Fibroblast of mammary gland (primary cell): Measurements from ENCODE around the gene NFIA.

Experiments used
- DNase-seq: peaks from one replicate; pipeline ENCODE4 v3.0.0-alpha.2; 2010; ENCODE audit warnings: low read depth
- H3K4me3 ChIP-seq: 2 replicates; pipeline ENCODE4 v1.5.1; 2011; ENCODE audit warnings: low read depth, mild to moderate bottlenecking, low read length, moderate library complexity; ENCODE audit not compliant: control insufficient read depth
- TF ChIP-seq, protein P1 (sequence below): conservative IDR thresholded peaks from 2 replicates; pipeline ENCODE4 v1.5.1; 2011; ENCODE audit warnings: low read depth, low read length, inconsistent platforms; ENCODE audit not compliant: control insufficient read depth, insufficient read depth

The NFIA gene

DNA sequence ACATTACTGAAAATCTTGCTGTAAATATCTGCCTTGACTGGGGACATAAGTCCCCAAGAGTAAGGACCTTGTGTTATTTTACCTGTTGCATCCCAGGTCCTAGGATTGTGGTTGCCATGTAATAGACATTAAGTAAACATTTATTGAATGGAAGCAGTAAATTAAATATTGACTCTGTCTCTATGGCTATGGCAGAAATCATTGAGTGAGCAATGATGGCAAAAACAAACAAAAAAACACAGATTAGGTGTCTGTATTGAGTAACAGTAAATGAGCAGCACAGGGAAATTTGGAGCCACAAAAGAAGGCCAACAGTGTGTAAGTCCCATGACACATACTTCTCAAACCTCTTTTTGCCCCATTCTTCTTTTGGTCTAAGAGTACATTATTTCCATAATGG is 240.4 kb downstream of the NFIA start:
- no peak overlapping the region for H3K4me3 ChIP-seq
- no peak for DNase-seq
- TF ChIP-seq, protein P1, sequence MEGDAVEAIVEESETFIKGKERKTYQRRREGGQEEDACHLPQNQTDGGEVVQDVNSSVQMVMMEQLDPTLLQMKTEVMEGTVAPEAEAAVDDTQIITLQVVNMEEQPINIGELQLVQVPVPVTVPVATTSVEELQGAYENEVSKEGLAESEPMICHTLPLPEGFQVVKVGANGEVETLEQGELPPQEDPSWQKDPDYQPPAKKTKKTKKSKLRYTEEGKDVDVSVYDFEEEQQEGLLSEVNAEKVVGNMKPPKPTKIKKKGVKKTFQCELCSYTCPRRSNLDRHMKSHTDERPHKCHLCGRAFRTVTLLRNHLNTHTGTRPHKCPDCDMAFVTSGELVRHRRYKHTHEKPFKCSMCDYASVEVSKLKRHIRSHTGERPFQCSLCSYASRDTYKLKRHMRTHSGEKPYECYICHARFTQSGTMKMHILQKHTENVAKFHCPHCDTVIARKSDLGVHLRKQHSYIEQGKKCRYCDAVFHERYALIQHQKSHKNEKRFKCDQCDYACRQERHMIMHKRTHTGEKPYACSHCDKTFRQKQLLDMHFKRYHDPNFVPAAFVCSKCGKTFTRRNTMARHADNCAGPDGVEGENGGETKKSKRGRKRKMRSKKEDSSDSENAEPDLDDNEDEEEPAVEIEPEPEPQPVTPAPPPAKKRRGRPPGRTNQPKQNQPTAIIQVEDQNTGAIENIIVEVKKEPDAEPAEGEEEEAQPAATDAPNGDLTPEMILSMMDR, result no peak

- TF ChIP-seq, protein P1, result no peak
- H3K4me3 ChIP-seq, result no peak overlapping the region
- no peak for DNase-seq
Measured at GRCh38 chr1:61323681-61324328, 241.4 kb downstream of the NFIA start.

- H3K4me3 ChIP-seq, result no peak overlapping the region
- no peak for DNase-seq
- TF ChIP-seq, protein P1, result no peak
Measured at GRCh38 chr1:61326713-61327112, 244.4 kb downstream of the NFIA start.

DNA sequence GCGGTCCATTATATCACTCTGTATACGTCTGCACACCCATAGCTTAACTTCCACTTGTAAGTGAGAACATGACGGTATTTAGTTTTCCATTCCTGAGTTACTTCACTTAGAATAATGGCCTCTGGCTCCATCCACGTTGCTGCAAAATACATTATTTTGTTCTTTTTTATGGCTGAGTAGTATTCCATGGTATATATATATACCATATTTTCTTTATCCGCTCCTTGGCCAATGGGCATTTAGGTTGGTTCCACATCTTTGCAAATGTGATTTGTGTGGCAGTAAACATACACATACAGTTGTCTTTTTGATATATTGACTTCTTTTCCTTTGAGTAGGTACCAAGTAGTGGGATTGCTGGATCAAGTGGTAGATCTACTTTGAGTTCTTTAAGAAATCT is 245.1 kb downstream of the NFIA start:
- TF ChIP-seq, protein P1, result no peak
- DNase-seq, result no peak
- H3K4me3 ChIP-seq, result no peak overlapping the region

- H3K4me3 ChIP-seq, result no peak overlapping the region
- TF ChIP-seq, protein P1, result no peak
- DNase-seq, result no peak
Measured at GRCh38 chr1:61329556-61329955, 247.2 kb downstream of the NFIA start.

DNA sequence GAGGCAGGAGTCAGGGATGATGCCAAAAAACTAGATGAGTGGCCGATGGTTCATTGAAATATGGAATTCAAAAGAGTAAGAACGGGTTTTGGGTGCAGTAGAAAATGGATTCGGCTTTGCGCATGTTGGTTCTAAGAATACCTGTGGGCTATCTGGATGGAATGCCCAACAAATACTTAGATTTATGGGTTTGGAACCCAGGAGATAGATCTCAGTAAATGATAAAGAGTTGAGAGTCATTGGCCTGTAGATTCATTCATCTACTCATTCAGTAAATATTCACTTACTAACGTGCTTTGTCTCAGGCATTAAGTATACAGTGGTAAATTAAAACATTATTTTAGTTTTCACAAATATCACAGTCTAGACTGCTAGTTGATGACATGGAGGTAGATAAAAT is 247.7 kb downstream of the NFIA start:
- no peak overlapping the region for H3K4me3 ChIP-seq
- DNase-seq, result no peak

More for the DNA sequence above, 247.7 kb downstream of the NFIA start:
- TF ChIP-seq, protein P1, result no peak
